Stimulated activated CD8-positive, alpha-beta memory T cell treated with anti-CD3 and anti-CD28 coated beads, Interleukin-12 subunit alpha, Interleukin-12 subunit beta, amount 100 ng/mL, for 24 hours (primary cell): Measurements from ENCODE around the gene NACC2.
"Not testable (repeated sequence)": the region's sequence is repeated elsewhere in the genome, so short reads cannot be mapped to it uniquely, and the experiment has no call there.

Experiments
- DNase-seq: peaks from one replicate; pipeline ENCODE4 v3.0.0-alpha.2; 2020; ENCODE audit errors: extremely low read depth

Gene NACC2

DNA sequence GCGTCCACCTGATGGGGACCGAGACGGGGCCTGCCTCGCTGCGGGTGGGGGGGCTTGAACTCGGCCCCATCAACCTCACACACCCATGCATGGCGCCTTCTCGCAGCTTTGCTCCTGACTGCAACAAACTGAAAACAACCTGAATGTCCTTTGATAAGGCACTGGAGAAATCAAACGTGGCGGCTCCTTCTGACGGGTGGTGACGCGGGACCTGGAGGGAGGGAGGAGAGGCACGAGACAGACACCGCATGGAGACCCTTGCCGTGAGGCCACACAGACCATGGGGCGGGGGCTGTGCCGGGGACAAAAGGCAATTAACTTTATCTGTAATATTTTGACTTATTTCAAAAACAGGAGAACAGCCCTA, 48.6 kb downstream of the NACC2 start:
- no peak for DNase-seq

DNA sequence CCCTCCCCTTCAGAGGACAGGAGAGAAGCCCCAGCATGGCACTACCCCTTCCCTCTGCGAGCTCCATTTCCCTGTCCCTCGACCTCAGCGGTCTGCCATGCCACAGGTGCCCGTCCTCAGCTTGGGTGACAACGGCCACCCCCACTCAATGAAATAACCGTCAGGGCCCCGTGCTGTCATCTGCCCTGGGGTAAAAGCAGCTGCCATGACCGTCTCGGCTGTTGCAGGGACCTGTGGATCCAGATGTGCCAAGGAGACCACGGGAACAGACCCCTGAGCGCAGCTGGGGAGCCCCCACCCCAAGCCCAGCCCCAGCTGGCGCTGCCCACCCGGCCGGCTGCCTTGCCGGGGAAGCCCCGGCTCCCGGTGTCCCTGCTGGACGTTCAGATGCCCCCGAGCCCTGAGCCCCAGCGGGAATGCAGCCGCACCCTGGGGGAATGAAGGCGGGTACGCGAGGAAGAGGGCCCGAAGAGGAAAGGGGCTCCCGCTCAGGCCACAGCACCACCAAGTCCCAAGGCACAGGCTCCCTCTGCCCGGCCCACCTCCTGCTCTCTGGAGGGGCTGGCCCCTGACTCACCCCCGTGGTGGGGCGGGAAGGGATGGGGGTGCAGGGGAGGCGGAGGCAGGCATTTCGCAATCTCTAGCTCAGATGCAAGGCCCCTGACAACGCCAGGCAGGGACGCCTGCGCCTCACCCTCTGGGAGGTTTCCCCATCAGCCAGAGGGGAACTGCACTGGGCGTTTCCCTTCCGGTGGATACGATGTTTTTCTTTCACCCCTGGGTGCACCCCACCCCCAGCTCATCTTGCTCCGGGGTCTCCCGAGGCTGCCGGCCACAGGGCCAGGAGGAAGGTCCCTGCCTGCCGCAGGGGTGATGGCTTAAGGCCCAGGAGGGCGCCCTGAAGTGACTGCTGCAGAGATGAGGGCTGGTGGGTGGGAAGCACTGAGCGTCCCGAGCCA, 49.2 kb downstream of the NACC2 start:
- DNase-seq = no peak

DNA sequence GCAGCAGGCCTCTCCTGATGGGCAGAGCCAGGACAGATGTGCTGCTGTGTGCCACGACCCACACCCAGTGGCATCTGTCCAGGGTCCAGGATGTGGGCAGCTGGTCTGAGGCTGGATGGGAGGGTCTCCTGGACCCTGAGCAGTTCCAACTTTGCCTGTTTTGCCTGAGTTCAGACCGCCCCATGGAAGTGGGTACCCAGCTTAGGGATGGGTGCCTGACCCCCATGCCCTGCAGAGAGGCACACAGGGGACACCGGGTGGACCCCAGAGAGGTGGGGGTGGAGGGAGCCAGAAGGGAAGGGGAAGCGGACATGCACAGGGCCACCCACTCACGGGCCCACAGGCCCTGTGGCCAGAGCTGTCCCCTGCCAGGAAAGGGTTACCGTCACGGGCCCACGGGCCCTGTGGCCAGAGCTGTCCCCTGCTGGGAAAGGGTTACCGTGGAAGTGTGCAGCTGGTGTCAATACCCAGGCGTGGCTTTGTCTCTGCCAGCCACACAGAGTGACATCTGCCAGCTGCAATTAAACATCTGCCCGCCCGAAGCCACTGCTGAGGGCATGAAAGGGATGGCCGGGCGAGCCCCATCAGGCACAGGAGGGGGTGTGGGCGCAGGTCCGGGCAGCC, 50.0 kb downstream of the NACC2 start:
- no peak for DNase-seq

DNA sequence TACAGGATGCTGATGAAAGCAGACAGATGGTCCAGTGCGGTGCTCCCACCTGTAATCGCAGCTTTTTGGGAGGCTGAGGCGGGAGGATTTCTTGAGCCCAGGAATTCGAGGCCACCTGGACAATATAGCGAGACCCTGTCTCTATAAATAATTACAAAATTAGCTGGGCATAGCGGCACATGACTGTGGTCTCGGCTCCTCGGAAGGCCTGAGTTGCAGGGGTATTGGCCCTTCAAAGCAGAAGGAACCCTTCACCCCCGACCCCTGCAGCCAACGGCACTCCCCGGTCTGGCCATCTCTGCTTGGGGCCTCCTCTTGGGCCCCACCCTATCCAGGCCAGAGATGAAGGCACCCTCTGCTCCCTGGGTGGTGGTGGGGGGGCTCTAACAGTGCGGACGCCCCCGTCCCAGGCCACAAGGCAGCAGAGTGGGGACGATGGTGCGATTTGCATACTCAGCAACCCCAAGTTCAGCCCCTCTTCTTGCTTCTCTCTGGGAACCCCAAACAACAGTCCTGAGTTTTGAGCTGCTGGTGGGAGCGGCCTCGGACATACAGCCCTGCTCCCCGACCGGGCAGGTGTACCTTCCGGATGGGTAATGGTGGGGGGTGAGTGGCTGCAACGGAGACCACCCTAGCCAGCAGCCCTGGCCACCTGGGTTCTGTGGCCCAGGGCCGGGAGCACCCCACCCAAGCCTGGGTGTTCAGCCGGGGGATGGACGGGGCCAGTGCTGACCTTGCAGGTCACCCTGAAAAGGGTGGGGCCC, 50.7 kb downstream of the NACC2 start:
- no peak for DNase-seq

DNA sequence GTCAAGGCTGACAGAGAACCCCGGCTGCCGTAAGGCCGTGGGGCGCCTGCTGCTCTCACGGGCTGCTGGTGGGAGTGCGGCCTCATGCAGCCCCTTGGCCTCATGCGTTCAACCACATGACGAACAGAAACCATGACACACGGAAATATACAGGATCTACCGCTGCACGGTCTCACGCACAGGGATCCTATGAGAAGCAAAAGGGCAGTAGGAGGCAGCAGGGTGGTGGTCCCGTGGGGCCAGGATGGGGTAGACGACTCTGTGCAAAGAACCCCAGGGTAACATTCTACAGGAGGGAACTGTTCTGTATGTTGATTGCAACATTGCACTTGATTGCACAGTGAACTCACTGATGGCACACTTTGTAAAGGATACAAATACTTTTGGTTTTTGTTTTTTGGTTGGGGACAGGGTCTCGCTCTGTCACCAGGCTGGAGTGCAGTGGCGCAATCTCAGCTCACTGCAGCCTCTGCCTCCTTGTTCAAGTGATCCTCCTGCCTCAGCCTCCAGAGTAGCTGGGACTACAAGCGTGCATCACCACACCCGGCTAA, 51.6 kb downstream of the NACC2 start:
- no peak for DNase-seq

DNA sequence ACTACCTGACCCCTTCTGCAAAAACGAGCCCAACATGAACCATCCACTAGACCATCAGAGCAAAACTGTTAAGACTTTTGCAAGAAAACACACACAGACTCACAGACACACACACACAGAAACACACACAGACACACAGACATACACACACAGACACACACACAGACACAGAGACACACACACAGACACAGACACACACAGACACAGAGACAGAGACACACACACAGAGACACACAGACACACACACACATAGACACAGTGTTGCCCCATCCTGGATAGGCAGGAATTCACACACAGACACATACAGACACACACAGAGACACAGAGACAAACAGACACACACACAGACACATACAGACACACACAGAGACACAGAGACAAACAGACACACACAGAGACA, 52.5 kb downstream of the NACC2 start:
- no peak for DNase-seq

DNA sequence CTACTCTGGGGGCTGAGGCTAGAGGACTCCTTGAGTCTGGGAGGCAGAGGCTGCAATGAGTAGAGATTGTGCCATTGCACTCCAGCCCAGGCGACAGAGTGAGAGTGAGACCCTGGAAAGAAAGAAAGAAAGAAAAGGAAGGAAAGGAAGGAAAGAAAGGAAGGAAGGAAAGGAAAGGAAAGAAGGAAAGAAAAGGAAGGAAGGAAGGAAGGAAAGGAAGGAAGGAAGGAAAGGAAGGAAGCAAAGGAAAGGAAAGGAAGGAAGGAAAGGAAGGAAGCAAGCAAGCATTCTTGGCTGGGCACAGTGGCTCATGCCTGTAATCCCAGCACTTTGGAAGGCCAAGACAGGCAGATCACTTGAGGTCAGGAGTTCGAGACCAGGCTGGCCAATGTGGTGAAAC, 54.2 kb downstream of the NACC2 start:
- not testable (repeated sequence) for DNase-seq

DNA sequence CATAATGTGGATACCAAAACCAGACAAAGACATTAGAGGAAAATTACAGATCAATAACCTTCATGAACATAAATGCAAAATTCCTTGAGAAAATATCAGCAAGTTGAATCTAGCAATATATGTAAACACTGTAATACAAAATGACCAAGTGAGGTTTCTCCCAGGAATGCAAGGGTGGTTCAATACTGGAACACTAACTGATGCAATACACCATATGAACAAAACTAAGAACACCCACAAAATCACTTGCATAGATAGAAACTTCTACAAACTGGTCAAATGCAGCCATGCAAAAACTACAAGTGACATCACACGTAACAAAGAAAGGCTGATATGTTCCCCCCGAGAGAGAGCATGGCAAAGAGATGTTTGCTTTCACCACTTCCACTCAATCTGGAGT, 55.6 kb downstream of the NACC2 start:
- DNase-seq = no peak

DNA sequence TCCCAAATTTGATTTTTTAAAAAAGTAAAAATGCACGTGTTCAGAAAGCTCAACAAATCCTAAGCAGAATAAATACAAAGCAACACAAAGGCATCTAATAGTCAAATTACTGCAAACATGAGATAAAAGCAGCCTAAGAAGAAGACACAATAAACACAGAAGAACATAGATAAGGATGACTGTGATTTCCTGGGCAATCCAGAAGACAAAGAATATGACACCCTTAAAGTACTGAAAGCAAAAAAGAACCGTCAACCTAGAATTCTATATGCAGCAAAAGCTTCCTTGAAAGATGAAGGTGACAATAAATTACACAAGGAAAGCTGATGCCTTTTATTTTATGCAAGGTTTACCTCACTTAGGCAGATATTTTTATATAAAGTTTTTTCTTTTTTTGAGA, 58.2 kb downstream of the NACC2 start:
- DNase-seq = no peak

DNA sequence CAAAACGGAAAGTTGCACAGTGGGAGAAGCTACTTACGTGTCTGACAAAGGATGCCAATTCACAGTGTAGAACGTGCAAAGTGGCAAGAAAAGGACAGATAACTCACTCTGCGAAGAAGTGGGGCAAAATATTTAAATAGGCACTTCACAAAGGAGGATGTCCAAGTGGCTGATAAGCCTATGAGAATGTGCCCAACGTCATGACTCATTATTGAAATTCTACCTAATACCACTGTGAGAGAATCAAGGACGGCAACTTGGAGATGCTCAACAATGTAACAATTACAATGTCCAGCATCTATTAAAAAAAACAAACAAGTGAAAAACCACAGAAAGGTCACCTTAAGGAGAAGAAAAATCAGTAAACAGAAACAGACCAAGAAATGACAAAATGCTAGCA, 59.0 kb downstream of the NACC2 start:
- DNase-seq = no peak

DNA sequence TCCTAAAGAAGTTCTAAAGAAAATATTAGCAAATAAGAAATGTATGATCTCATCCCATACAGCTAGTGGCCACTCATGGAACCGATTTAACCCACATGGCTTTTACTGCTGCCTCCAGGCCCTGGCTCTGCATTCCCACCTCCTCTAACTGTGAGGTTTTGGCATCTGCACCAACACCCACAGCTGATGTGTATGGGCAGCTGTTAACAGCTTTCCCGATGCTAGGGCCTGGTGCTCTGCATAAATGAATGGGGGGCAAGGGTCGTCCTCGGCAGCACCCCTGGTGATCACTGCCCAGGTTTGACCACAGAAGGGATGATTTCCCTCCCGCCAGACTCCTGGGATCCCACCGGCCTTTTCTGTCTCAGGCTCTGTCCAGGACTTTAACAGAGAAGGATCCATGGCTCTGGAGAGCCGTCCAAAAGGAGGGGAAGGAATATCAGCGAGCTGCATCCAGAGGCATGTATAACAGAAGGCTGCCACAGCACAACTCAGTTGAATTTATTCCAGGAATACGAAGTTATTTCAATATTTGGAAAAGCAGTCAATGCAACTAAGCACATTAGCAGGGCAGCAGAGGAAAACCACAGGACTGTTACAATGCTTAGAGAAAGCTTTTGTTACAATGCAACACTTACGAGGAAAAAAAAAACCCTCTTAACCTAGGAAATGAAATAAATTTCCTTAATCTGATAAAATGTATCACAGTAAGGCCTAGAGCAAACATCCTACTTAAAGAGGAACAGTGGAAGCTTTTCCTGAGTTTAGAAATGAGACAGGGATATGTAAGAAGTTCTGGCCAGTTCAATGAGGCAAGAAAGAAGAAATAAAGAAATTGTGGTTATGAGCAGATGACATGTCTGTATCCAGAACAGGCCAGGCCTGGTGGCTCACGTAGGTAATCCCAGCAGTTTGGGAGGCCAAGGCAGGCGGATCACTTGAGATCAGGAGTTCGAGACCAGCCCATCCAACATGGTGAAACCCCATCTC, 63.1 kb downstream of the NACC2 start:
- DNase-seq = no peak

DNA sequence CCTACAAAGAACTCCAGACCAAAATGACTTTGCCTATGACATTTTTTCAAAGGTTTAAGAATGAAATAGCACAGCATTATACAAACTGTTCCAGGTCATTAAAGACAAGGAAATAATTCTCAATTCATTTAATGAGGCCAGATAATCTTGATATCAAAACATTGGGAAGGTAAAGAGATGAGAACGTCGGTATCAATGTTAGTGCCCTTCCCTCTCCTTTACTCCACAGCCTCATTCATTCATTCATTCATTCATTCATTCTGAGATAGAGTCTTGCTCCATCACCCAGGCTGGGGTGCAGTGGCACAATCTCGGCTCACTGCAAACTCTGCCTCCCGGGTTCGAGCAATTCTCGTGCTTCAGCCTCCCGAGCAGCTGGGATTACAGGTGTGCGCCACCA, 64.0 kb downstream of the NACC2 start:
- DNase-seq = no peak

DNA sequence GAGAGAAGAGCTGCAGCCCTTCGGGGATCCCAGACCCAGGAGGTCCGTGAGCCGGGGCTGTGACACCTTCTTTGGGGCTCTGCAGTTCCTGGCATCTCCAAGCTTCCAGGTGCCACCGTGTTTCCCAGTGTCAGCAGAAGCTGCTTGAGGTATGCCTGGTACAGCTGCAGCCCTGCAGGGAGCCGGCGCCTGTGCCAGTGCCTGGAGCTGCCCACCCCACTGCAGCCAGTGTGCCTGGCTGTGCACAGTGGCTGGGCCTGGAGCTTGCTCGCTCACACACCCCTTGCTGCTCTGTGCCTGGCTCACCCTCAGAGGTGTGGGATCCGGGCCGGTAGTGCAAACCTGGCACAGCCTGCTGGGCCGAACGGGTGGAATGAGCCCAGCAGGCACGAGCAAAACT, 65.5 kb downstream of the NACC2 start:
- DNase-seq = no peak

DNA sequence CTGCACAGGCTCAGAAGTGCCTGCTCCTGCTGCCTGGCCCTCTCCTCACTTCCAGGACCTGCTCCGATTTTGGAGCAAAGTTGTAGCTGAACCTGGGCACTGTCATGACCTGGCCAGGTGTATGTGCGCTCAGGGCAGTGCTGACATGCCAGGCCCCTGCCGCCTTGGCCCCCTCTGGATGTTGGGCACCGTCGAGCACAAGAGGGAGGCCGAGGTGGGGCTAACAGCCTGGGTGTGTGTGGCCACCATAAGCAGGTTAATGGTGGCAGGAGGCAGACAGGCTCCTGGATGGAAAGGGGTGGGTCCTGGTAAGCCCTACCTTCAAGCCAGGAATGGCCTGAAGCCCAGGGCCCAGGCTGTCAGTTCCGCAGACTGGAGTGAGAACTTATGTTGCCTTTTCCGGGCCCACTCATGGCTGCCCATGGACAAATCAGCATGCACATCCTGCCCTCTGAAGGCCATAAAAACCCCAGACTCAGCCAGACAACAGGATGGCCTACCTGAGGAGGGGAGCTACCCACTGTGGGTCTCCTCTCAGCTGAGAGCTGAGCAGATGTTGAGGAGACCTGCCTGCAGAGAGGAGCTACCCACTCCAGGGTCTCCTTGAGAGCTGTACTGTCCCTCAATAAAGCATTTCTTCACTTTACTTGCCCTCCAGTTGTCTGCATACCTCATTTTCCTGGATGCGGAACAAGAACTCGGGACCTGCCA, 66.2 kb downstream of the NACC2 start:
- DNase-seq = no peak

DNA sequence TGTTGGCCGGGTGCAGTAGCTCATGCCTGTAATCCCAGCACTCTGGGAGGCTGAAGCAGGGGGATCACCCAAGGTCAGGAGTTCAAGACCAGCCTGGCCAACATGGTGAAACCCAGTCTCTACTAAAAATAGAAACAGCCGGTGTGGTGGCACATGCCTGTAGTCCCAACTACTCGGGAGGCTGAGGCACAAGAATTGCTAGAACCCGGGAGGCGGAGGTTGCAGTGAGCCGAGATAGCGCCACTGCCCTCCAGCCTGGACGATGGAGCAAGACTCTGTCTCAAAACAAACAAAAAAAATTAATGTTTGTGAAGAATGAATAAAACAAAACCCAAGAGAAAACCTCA, 68.2 kb downstream of the NACC2 start:
- DNase-seq = not testable (repeated sequence)

DNA sequence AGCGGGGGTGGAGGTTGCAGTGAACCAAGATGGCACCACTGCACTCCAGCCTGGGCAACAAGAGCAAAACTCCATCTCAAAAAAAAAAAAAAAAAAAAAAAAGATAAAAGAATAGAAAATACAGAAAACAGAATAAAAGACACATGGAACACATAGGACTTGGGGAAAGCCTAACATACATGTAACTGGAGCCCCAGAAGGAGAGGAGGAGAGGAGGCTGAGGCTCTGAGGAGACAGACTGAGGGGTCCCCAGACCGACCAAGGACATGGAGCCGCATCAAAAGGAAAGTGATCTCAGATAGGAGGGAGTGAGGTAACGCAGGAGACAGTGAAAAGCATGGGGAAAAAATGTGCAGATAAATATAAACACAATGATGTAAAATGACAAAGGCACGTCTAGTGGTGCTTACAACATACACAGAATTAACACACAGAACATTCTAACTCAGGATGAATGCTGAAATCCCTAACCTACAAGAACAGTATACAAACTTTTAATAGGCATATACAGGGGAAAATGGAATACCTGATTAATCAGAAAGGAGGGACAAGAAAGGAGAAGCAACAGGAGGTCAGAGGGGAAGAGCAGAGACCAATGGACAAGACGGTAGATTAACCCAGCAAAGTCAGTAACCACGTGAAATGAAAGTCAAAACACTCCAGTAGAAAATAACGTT, 68.7 kb downstream of the NACC2 start:
- DNase-seq = no peak

DNA sequence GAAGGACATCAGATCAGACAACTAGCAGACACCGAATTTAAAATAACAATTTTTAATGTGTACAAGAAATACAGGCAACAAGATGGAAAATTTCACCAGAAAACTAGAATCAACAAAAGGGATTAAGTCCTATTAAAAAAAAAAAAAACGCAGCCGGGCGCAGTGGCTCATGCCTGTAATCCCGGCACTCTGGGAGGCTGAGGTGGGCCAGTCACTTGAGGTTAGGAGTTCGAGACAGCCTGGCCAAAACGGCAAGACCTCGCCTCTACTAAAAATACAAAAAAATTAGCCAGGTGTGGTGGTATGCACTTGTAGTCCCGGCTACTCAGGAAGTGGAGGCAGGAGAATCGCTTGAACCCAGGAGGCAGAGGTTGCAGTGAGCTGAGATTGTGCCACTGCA, 69.6 kb downstream of the NACC2 start:
- no peak for DNase-seq

DNA sequence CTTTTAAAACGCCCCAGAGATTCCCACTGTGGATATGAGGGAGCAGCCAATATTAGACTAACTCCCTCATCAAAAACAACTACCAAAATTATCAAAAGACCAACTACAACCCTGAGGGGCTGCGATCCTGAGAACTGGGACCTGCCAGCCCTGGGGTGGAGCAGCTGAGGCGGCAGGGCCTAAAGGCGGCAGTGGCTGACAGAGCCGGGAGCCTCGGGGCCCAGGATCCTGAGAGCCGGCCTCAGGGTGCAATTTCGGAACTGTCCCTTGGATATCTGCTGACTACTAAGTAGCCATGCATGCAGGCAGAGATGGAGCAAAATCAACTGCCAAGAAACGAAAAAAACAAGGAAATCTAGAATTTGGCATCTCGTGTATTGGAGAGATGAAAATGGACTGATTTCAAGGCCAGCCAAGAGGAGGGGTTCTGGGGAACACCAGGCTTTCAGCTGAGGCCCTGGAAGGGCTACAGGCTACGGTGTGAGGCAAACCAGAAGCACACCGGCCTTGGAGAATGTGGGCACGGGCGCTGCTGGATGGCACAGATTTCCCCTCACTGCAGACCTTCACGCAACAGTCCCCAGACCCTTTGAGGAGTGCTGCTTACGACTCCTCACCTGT, 70.3 kb downstream of the NACC2 start:
- DNase-seq = no peak

DNA sequence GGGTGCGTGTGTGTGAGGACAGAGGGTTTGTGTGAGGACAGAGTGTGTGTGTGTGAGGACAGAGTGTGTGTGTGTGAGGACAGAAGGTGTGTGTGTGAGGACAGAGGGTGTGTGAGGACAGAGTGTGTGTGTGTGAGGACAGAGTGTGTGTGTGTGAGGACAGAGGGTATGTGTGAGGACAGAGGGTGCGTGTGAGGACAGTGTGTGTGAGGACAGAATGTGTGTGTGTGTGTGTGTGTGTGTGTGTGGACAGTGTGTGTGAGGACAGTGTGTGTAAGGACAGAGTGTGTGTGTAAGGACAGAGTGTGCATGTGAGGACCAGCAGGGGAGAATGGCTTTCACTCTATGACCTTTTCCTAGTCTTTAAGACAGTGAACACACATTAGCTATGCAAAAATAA, 70.8 kb downstream of the NACC2 start:
- DNase-seq = no peak
